ENCODE data around the gene TRIAP1.

- TF ChIP-seq ZFP30 (CRISPR knock-in tag; IDR thresholded peaks at IDR 0.05) (no peak), CSDC2 (CRISPR knock-in tag; IDR thresholded peaks at IDR 0.05) (no peak)
Measured at GRCh38 chr12:120422892-120423456, 23.2 kb downstream of the TRIAP1 start.

Measured in SK-N-SH treated with all-trans-retinoic acid at 6 μM for 48 hours (cell line).